Tongue (tissue), 3 donors: ENCODE data around the gene CRYBB1. TPM values are rescaled to one million over a fixed set of nuclear protein-coding genes. Genes with fewer than 3 reads are reported as not detected.

ENCODE experiments used
- DNase-seq: peaks from one replicate; pipeline ENCODE4 v3.0.0-alpha.2; 2015
- small RNA-seq: library from RNA; depleted of rRNA; stranded (forward); fragments of <200 nt; gene quantifications from one replicate; pipeline ENCODE3, GENCODE V24; 2014; ENCODE audit warnings: low replicate concordance
- total RNA-seq: library from RNA; depleted of rRNA; stranded (reverse); fragments of >200 nt; gene quantifications from one replicate; pipeline ENCODE4 v1.2.3, GENCODE V29; 2014

The CRYBB1 gene
- total RNA-seq, 1 donor from 2014 or later, result not detected

- no peak for DNase-seq
Measured at GRCh38 chr22:26552466-26552865, 65.4 kb downstream of the CRYBB1 start.

- no peak for DNase-seq
Measured at GRCh38 chr22:26551568-26551967, 66.3 kb downstream of the CRYBB1 start.

GRCh38 chr22:26550498-26551033 is 67.3 kb downstream of the CRYBB1 start:
- no peak for DNase-seq

GRCh38 chr22:26549902-26550497 is 67.8 kb downstream of the CRYBB1 start:
- no peak for DNase-seq

Small RNA genes within 50 kb of the gene (small RNA-seq; reads per million reads assigned to genes)
- 0.15 reads per million for gene MIR548J
- gene RF01874, result not detected

Other genes starting within 250 kb of the CRYBB1 start
- gene ASPHD2, start 188.8 kb downstream of the CRYBB1 start, total RNA-seq, result 0.41 TPM
- gene HPS4, start 134.2 kb downstream of the CRYBB1 start, total RNA-seq, result 27.8 TPM
- gene SRRD, start 134.2 kb downstream of the CRYBB1 start, total RNA-seq, result 16.5 TPM
- gene TFIP11, start 105.6 kb downstream of the CRYBB1 start, total RNA-seq, result 28.4 TPM
- gene TPST2, start 27.9 kb downstream of the CRYBB1 start, total RNA-seq, result 13.1 TPM
- gene CRYBA4, start 3.9 kb upstream of the CRYBB1 start, total RNA-seq, result not detected
- gene MIAT, start 39.6 kb upstream of the CRYBB1 start, total RNA-seq, result 1.1 TPM